KOPT-K1 (cell line): Measurements from ENCODE around the gene OR1I1.

Experiments used
- H3K27ac ChIP-seq: fragments of 200-600 bp; sonication (generic); 2 replicates; pipeline ENCODE4 v1.5.1; 2016; ENCODE audit warnings: antibody characterized with exemption, mild to moderate bottlenecking, low read depth, low read length; ENCODE audit not compliant: poor library complexity, severe bottlenecking
- H3K36me3 ChIP-seq: fragments of 200-600 bp; sonication (generic); 2 replicates; pipeline ENCODE4 v1.5.1; 2017; ENCODE audit warnings: antibody characterized with exemption, mild to moderate bottlenecking, low read length, moderate library complexity; ENCODE audit not compliant: insufficient read depth
- H3K9me3 ChIP-seq: fragments of 200-600 bp; sonication (generic); 2 replicates; pipeline ENCODE4 v1.5.1; 2017; ENCODE audit warnings: antibody characterized with exemption, low read length, mild to moderate bottlenecking; ENCODE audit not compliant: insufficient read depth, poor library complexity, severe bottlenecking

OR1I1 gene

DNA sequence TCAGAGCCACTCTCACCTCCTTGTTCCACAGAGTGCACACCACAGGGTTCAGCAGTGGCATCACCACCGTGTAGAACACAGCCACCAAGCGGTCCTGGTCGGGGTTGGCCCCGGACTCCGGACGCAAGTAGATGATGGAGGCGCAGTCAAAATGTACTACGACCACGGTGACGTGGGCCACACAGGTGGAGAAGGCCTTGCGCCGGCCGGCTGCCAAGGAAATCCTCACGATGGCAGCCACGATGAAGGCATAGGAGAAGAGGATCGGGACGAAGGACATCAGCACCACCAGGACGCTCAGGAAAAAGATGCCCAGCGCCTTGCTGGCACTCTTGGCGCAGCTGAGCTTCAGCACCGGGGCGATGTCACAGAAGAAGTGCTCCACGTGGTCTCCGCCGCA is 59.1 kb downstream of the OR1I1 start:
- Histone ChIP-seq H3K27ac (no peak overlapping the region), H3K36me3 (no peaks in the 10 kb centered on the region)

DNA sequence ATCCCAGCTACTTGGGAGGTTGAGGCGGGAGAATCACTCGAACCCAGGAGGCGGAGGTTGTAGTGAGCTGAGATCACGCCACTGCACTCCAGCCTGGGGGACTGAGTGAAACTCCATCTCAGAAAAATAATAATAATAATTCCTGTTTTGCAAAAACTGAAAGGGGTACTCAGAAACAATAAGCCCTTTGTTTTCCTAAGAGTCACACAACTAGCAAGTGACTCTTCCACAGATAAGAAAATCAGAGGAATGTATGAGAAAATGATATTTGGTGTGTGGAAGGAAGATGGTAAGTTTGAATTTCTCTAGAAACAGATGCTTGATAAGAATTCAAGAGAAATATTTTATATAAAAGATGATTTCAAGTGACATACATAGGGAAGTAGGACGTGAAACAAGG is 60.3 kb downstream of the OR1I1 start:
- Histone ChIP-seq H3K27ac (no peak overlapping the region), H3K9me3 (peaks cover 18% of the 10 kb centered on the region)

More for the DNA sequence above, 59.1 kb downstream of the OR1I1 start:
- peaks cover 18% of the 10 kb centered on the region for H3K9me3 ChIP-seq

More for the DNA sequence above, 60.3 kb downstream of the OR1I1 start:
- H3K36me3 ChIP-seq: no peaks in the 10 kb centered on the region
